Measurements from ENCODE around the gene ZNRF1. TPM values are rescaled to one million over a fixed set of nuclear protein-coding genes. Genes with fewer than 3 reads are reported as not detected.

The ZNRF1 gene
- total and polyA plus RNA-seq, 2 of the 13 experiments (the other 11 are each of a cell fraction or from before 2014, with no cell fraction given): 43.9 to 58.7 TPM

DNA sequence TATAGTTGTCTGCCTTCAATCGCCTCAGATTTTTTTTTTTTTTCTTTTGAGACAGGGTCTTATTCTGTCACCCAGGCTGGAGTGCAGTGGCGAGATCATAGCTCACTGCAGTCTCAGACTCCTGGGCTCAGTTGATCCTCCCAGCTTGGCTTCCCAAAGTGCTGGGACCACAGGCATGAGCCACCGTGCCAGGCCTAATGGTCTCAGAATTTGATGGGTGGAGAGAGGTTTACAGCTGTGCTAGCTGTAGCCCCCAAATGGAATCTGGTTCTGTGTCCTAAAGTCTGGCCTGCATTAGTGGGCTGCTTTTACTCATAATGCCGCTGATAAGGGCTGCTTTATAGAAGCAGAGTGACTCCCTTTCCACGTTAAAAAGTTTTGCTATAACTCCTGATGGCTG, 5.1 kb downstream of the ZNRF1 start:
- intact Hi-C loops (cut with micrococcal nuclease; ENCODE audit: unreplicated experiment): no loop called here
- no peak overlapping the region for H2AFZ ChIP-seq (ENCODE audit: low read length)
- peaks cover 97% of the 10 kb centered on the region for H3K79me2 ChIP-seq (ENCODE audit: insufficient read depth, low read length)
- WGBS (ENCODE audit: low lambda C conversion rate): over 99% methylated on average over 5 of the region's 5 CpGs
- H4K20me1 ChIP-seq (ENCODE audit: insufficient read depth, low read length): peaks cover 80% of the 10 kb centered on the region
- H3K27ac ChIP-seq (ENCODE audit: extremely low read length, insufficient read depth, low read length): no peak overlapping the region
- H3K4me1 ChIP-seq (ENCODE audit: insufficient read depth, low read length): peaks cover 52% of the 10 kb centered on the region
- H3K36me3 ChIP-seq (replicated peaks in 1 of 2; ENCODE audit: control insufficient read depth in 1 of 2, insufficient read depth in 2 of 2, low read length in 2 of 2): peaks cover 5 to 10% of the 10 kb centered on the region in 2 experiments
- no peak overlapping the region for H3K4me2 ChIP-seq (ENCODE audit: low read depth, low read length)
- H3K9me3 ChIP-seq (ENCODE audit: low read length): no peaks in the 10 kb centered on the region
- H3K4me3 ChIP-seq (replicated peaks in 1 of 3; ENCODE audit: insufficient read depth in 1 of 3, low read depth in 2 of 3, low read length in 3 of 3): no peak overlapping the region
- H3K27me3 ChIP-seq (ENCODE audit: control insufficient read depth in 1 of 2, insufficient read depth in 2 of 2, low read length in 2 of 2): no peaks in the 10 kb centered on the region; a peak in 1 of 5 replicates
- no TSS peak for BruUV-seq (replicated peaks)
- CTCF ChIA-PET (ENCODE audit: low intra/inter-chr PET ratio, low total read pairs): no interaction called here
- no peak overlapping the region for H3K9ac ChIP-seq (ENCODE audit: insufficient read depth, low read depth, low read length)
- POLR2A ChIA-PET: interaction anchor here (3.3 kb wide), 1 partner anchor 11 kb away, joined by 14 read pairs; no protein-coding TSS in a partner anchor
- in situ Hi-C loops (cut with HindIII; ENCODE audit: extremely low pct_ligation_motif_present, low pct_unique_long_range_greater_than_20kb): no loop called here
- DNase-seq (ENCODE audit: low spot score) (no peak), ATAC-seq (no peak), FAIRE-seq (no peak)
- no peak for TF ChIP-seq BATF2 (CRISPR knock-in tag; IDR thresholded peaks at IDR 0.05)
- TF ChIP-seq SMAD1 (CRISPR knock-in tag; IDR thresholded peaks at IDR 0.05; ENCODE audit: borderline replicate concordance, low read depth): no peak
- TF ChIP-seq ZFP1 (CRISPR knock-in tag; IDR thresholded peaks at IDR 0.05): no peak
- no peak for TF ChIP-seq CBX2 (IDR thresholded peaks at IDR 0.05; ENCODE audit: low read depth, low read length)
- TF ChIP-seq CBX2 (CRISPR knock-in tag; IDR thresholded peaks at IDR 0.05; ENCODE audit: low read depth): no peak
- TF ChIP-seq PAX8 (CRISPR knock-in tag; IDR thresholded peaks at IDR 0.05; ENCODE audit: borderline replicate concordance): no peak
- TF ChIP-seq HNRNPUL1 (IDR thresholded peaks at IDR 0.05; ENCODE audit: low read depth, low read length): no peak
- TF ChIP-seq, protein P1, sequence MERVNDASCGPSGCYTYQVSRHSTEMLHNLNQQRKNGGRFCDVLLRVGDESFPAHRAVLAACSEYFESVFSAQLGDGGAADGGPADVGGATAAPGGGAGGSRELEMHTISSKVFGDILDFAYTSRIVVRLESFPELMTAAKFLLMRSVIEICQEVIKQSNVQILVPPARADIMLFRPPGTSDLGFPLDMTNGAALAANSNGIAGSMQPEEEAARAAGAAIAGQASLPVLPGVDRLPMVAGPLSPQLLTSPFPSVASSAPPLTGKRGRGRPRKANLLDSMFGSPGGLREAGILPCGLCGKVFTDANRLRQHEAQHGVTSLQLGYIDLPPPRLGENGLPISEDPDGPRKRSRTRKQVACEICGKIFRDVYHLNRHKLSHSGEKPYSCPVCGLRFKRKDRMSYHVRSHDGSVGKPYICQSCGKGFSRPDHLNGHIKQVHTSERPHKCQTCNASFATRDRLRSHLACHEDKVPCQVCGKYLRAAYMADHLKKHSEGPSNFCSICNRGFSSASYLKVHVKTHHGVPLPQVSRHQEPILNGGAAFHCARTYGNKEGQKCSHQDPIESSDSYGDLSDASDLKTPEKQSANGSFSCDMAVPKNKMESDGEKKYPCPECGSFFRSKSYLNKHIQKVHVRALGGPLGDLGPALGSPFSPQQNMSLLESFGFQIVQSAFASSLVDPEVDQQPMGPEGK (CRISPR knock-in tag; IDR thresholded peaks at IDR 0.05): no peak
- TF ChIP-seq ZNF256 (CRISPR knock-in tag; conservative IDR thresholded peaks at IDR 0.05): no peak
- no peak for TF ChIP-seq ZNF160 (CRISPR knock-in tag; IDR thresholded peaks at IDR 0.05)
- TF ChIP-seq GPBP1L1 (CRISPR knock-in tag; IDR thresholded peaks at IDR 0.05): no peak
- TF ChIP-seq, protein P2, sequence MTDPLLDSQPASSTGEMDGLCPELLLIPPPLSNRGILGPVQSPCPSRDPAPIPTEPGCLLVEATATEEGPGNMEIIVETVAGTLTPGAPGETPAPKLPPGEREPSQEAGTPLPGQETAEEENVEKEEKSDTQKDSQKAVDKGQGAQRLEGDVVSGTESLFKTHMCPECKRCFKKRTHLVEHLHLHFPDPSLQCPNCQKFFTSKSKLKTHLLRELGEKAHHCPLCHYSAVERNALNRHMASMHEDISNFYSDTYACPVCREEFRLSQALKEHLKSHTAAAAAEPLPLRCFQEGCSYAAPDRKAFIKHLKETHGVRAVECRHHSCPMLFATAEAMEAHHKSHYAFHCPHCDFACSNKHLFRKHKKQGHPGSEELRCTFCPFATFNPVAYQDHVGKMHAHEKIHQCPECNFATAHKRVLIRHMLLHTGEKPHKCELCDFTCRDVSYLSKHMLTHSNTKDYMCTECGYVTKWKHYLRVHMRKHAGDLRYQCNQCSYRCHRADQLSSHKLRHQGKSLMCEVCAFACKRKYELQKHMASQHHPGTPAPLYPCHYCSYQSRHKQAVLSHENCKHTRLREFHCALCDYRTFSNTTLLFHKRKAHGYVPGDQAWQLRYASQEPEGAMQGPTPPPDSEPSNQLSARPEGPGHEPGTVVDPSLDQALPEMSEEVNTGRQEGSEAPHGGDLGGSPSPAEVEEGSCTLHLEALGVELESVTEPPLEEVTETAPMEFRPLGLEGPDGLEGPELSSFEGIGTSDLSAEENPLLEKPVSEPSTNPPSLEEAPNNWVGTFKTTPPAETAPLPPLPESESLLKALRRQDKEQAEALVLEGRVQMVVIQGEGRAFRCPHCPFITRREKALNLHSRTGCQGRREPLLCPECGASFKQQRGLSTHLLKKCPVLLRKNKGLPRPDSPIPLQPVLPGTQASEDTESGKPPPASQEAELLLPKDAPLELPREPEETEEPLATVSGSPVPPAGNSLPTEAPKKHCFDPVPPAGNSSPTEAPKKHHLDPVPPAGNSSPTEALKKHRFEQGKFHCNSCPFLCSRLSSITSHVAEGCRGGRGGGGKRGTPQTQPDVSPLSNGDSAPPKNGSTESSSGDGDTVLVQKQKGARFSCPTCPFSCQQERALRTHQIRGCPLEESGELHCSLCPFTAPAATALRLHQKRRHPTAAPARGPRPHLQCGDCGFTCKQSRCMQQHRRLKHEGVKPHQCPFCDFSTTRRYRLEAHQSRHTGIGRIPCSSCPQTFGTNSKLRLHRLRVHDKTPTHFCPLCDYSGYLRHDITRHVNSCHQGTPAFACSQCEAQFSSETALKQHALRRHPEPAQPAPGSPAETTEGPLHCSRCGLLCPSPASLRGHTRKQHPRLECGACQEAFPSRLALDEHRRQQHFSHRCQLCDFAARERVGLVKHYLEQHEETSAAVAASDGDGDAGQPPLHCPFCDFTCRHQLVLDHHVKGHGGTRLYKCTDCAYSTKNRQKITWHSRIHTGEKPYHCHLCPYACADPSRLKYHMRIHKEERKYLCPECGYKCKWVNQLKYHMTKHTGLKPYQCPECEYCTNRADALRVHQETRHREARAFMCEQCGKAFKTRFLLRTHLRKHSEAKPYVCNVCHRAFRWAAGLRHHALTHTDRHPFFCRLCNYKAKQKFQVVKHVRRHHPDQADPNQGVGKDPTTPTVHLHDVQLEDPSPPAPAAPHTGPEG (CRISPR knock-in tag; IDR thresholded peaks at IDR 0.05): no peak

Data from HepG2 (cell line).